B cell (primary cell): ENCODE data around the gene ARHGAP28. TPM values are rescaled to one million over a fixed set of nuclear protein-coding genes. Genes with fewer than 3 reads are reported as not detected.

ENCODE experiments used
- ATAC-seq: fragments of 200-7000 bp; cut with Tn5 transposase; one replicate; pipeline ENCODE4 v1.10.0; 2021; ENCODE audit warnings: low read depth, mild to moderate bottlenecking, moderate number of reproducible peaks, moderate library complexity
- CTCF ChIA-PET: fragments of 350-600 bp; sonication (Branson Sonifier 250); formaldehyde crosslinking; loops from one replicate; lab custom pipeline; 2021; ENCODE audit warnings: antibody characterized with exemption, inconsistent platforms; lab: Charles Lee
- POLR2A ChIA-PET: fragments of 350-600 bp; sonication (Branson Sonifier 250); formaldehyde crosslinking; loops from one replicate; lab custom pipeline; 2021; ENCODE audit warnings: antibody characterized with exemption; lab: Charles Lee
- DNase-seq: peaks from one replicate; pipeline ENCODE4 v3.0.0; 2013
- H2AFZ ChIP-seq: 2 replicates; pipeline ENCODE4 v1.6.1; 2012; ENCODE audit warnings: mild to moderate bottlenecking, low read depth, low read length; ENCODE audit not compliant: insufficient read depth, poor library complexity, severe bottlenecking
- H3K27ac ChIP-seq, 2 donors: 1 replicate in 1 of 2; 2 replicates in 1 of 2; pipeline ENCODE4 v1.5.1; 2012 to 2013; ENCODE audit warnings: low read length in 2 of 2, mild to moderate bottlenecking in 2 of 2, moderate library complexity in 1 of 2
- H3K27me3 ChIP-seq, 4 experiments: fragments of 200-600 bp in 1 of 4; sonication (generic) in 1 of 4; replicated peaks in 1 of 4; 1 replicate in 2 of 4; 2 replicates in 2 of 4; pipeline versions ENCODE4 v1.6.1 to v1.7.0; 2013 to 2016; ENCODE audit warnings: low read length in 3 of 4, mild to moderate bottlenecking in 2 of 4, mixed read lengths in 1 of 4, moderate library complexity in 1 of 4; ENCODE audit not compliant: insufficient read depth in 4 of 4, control insufficient read depth in 3 of 4; ENCODE audit errors: control extremely low read depth in 1 of 4
- H3K36me3 ChIP-seq, 2 experiments: replicated peaks in 1 of 2; 1 replicate in 1 of 2; 2 replicates in 1 of 2; pipeline versions ENCODE4 v1.6.1 to v1.7.1; 2013; ENCODE audit warnings: low read length in 1 of 2; ENCODE audit not compliant: insufficient read depth in 2 of 2, control insufficient read depth in 1 of 2; ENCODE audit errors: control extremely low read depth in 1 of 2, extremely low read depth in 1 of 2
- H3K4me1 ChIP-seq, 2 donors: fragments of 200-600 bp in 1 of 2; sonication (generic) in 1 of 2; 1 replicate in 1 of 2; 2 replicates in 1 of 2; pipeline versions ENCODE4 v1.5.1 to v1.6.1; 2013 to 2017; ENCODE audit warnings: low read length in 2 of 2; ENCODE audit not compliant: control insufficient read depth in 2 of 2, insufficient read depth in 2 of 2
- H3K4me2 ChIP-seq: replicated peaks from 2 replicates; pipeline ENCODE3; 2012; ENCODE audit warnings: mild to moderate bottlenecking, low read depth, low read length; ENCODE audit not compliant: poor library complexity, severe bottlenecking
- H3K4me3 ChIP-seq, 5 experiments: fragments of 200-600 bp in 1 of 5; sonication (generic) in 1 of 5; 1 replicate in 3 of 5; 2 replicates in 2 of 5; pipeline versions ENCODE4 v1.5.1 to v1.7.0; 2011 to 2016; ENCODE audit warnings: low read length in 4 of 5, mild to moderate bottlenecking in 4 of 5, low read depth in 2 of 5, control low read depth in 1 of 5, moderate library complexity in 1 of 5; ENCODE audit not compliant: insufficient read depth in 1 of 5; ENCODE audit errors: control extremely low read depth in 1 of 5, extremely low read depth in 1 of 5
- H3K79me2 ChIP-seq: fragments of 200-600 bp; sonication (generic); one replicate; pipeline ENCODE4 v1.6.0; 2016; ENCODE audit warnings: low read length; ENCODE audit not compliant: control insufficient read depth, insufficient read depth
- H3K9ac ChIP-seq: fragments of 200-600 bp; sonication (generic); 2 replicates; pipeline ENCODE4 v1.6.1; 2017; ENCODE audit warnings: mild to moderate bottlenecking, low read length, moderate library complexity
- H3K9me3 ChIP-seq, 3 donors: one replicate each; pipeline versions ENCODE4 v1.6.1 to v1.7.1; 2013; ENCODE audit warnings: low read length in 2 of 3; ENCODE audit not compliant: control insufficient read depth in 2 of 3, insufficient read depth in 1 of 3; ENCODE audit errors: control extremely low read depth in 1 of 3
- H4K20me1 ChIP-seq: 2 replicates; pipeline ENCODE4 v1.6.0; 2012; ENCODE audit warnings: mild to moderate bottlenecking, low read length; ENCODE audit not compliant: insufficient read depth, control insufficient read depth, poor library complexity, severe bottlenecking
- H3K27ac Mint-ChIP-seq: one replicate; pipeline ENCODE4 v1.8.0; 2021; ENCODE audit warnings: mixed read lengths
- H3K27me3 Mint-ChIP-seq: one replicate; pipeline ENCODE4 v1.8.0; 2021; ENCODE audit warnings: mixed read lengths
- H3K4me1 Mint-ChIP-seq: one replicate; pipeline ENCODE4 v1.8.0; 2021; ENCODE audit warnings: mixed read lengths
- H3K4me3 Mint-ChIP-seq: one replicate; pipeline ENCODE4 v1.8.0; 2021; ENCODE audit warnings: mixed read lengths
- H3K9me3 Mint-ChIP-seq: one replicate; pipeline ENCODE4 v1.8.0; 2022; ENCODE audit warnings: mixed read lengths; ENCODE audit not compliant: insufficient read depth
- CTCF ChIP-seq: fragments of 200-600 bp; IDR thresholded peaks from one replicate; pipeline ENCODE4 v1.8.0; 2022; ENCODE audit warnings: antibody characterized with exemption, mild to moderate bottlenecking
- EZH2 ChIP-seq: IDR thresholded peaks from 2 replicates; pipeline ENCODE4 v1.6.1; 2012; ENCODE audit warnings: borderline replicate concordance, low read depth, mild to moderate bottlenecking, moderate library complexity, low read length; ENCODE audit not compliant: insufficient read depth, poor library complexity, severe bottlenecking
- WGBS: methylation state at CpG from one replicate; pipeline ENCODE4 v1.1.5; 2013; ENCODE audit warnings: missing lambda C conversion rate; ENCODE audit not compliant: insufficient coverage; 5-methylcytosine and 5-hydroxymethylcytosine counted together
- intact Hi-C: fragments of 100-400 bp; cut with micrococcal nuclease; formaldehyde crosslinking; loops from one replicate; pipeline ENCODE4 v1.10.0; 2022
- polyA plus RNA-seq: library from polyadenylated mRNA; depleted of rRNA; stranded (reverse); fragments of >200 nt; gene quantifications from 2 replicates; pipeline ENCODE4 v1.2.3, GENCODE V29; 2012
- total RNA-seq, 2 donors: library from RNA; stranded (reverse); fragments of 120-200 nt in 1 of 2; gene quantifications; 1 replicate in 1 of 2; 2 replicates in 1 of 2; pipeline versions ENCODE4 v1.2.3 to v1.2.4, GENCODE V29; 2013 to 2022

Gene ARHGAP28
- total and polyA plus RNA-seq, 2 donors (not counting 1 experiment from before 2014, with no cell fraction given): not detected

GRCh38 chr18:6860804-6861448, 131.4 kb downstream of the ARHGAP28 start:
- no peaks in the 10 kb centered on the region for H4K20me1 ChIP-seq
- no peaks in the 10 kb centered on the region for H3K27me3 Mint-ChIP-seq
- H3K9me3 ChIP-seq: no peaks in the 10 kb centered on the region
- intact Hi-C loops: no loop called here
- no peaks in the 10 kb centered on the region for H3K27me3 ChIP-seq
- H3K9me3 Mint-ChIP-seq: peaks cover 2% of the 10 kb centered on the region
- H3K36me3 ChIP-seq: no peaks in the 10 kb centered on the region
- POLR2A ChIA-PET: no interaction called here
- H3K4me1 Mint-ChIP-seq: no peaks in the 10 kb centered on the region
- no peaks in the 10 kb centered on the region for H3K79me2 ChIP-seq
- no peak for TF ChIP-seq CTCF
- TF ChIP-seq EZH2: no peak
- WGBS: 79% methylated on average over 3 of the region's 4 CpGs
- H3K27ac Mint-ChIP-seq: no peak overlapping the region
- no peak overlapping the region for H3K4me3 Mint-ChIP-seq
- no peak for ATAC-seq
- no peak overlapping the region for H2AFZ ChIP-seq
- H3K4me3 ChIP-seq: no peak overlapping the region
- H3K27ac ChIP-seq: no peak overlapping the region
- no peak for DNase-seq
- H3K4me1 ChIP-seq: no peaks in the 10 kb centered on the region
- no peak overlapping the region for H3K9ac ChIP-seq
- CTCF ChIA-PET: no interaction called here
- no peak overlapping the region for H3K4me2 ChIP-seq

DNA sequence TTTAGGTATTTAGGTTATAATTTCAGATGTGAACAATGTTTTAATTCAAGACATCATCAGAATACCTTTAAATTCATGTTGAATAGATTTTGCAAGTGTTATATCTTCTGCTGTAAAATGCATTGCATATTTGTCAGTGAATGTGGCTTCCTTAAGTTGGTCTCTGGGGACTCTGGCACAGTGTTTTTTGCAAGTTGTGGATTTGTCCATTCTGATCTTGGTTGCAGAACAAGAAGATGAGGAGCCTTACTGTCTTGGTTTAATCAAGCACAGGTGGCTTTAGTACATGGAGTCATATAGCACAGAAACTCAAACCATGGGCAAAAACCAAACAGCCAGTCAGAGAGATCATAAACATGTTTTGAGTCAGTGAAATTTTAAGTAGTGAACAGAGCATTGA, 135.7 kb downstream of the ARHGAP28 start:
- Mint-ChIP-seq H3K27me3 (no peaks in the 10 kb centered on the region), H3K4me3 (no peak overlapping the region), H3K9me3 (peaks cover 2% of the 10 kb centered on the region), H3K27ac (no peak overlapping the region), H3K4me1 (no peaks in the 10 kb centered on the region)
- H3K36me3 ChIP-seq: no peaks in the 10 kb centered on the region
- no peak for ATAC-seq
- no peaks in the 10 kb centered on the region for H3K79me2 ChIP-seq
- no peaks in the 10 kb centered on the region for H3K4me1 ChIP-seq
- H3K4me3 ChIP-seq: no peak overlapping the region
- no peak for TF ChIP-seq EZH2
- no peak for TF ChIP-seq CTCF
- no peaks in the 10 kb centered on the region for H3K27me3 ChIP-seq
- no peaks in the 10 kb centered on the region for H4K20me1 ChIP-seq
- CTCF ChIA-PET: no interaction called here
- H3K4me2 ChIP-seq: no peak overlapping the region
- no peak overlapping the region for H2AFZ ChIP-seq
- no peaks in the 10 kb centered on the region for H3K9me3 ChIP-seq
- H3K27ac ChIP-seq: no peak overlapping the region
- POLR2A ChIA-PET: no interaction called here
- H3K9ac ChIP-seq: no peak overlapping the region
- DNase-seq: no peak
- intact Hi-C loops: no loop called here
